ENCODE measurements around the gene MSANTD2. TPM values are rescaled to one million over a fixed set of nuclear protein-coding genes. Genes with fewer than 3 reads are reported as not detected.

Gene MSANTD2
- polyA plus RNA-seq, 2 of the 4 experiments (the other 2 are of a cell fraction), result 5.6 to 6.4 TPM

GRCh38 chr11:124753205-124753604 is 47.0 kb downstream of the MSANTD2 start (continued):
- TF ChIP-seq CHD2 (IDR thresholded peaks at IDR 0.05; ENCODE audit: low read length, partially characterized antibody), result no peak

GRCh38 chr11:124752471-124753102 is 47.6 kb downstream of the MSANTD2 start:
- CTCF ChIA-PET, result interaction anchor here (1.0 to 4.4 kb wide), 7 partner anchors 9 to 108 kb away, joined by 3 to 26 read pairs (median 4); partner anchors contain the start of gene NRGN
- H3K27ac ChIP-seq, result no peak overlapping the region
- no peaks in the 10 kb centered on the region for H3K9me3 ChIP-seq
- FAIRE-seq, result no peak
- WGBS (ENCODE audit: missing lambda C conversion rate), result 85% methylated on average over 10 of the region's 10 CpGs
- no peaks in the 10 kb centered on the region; the same call in 2 of the 3 replicates for H3K4me1 ChIP-seq
- no peak for TF ChIP-seq JUN (IDR thresholded peaks at IDR 0.05)
- H3K4me3 ChIP-seq, result no peak overlapping the region
- no peak for DNase-seq (ENCODE audit: low read depth in 1 of 2, low spot score in 1 of 2)
- ATAC-seq, result no peak
- no peak overlapping the region for H3K4me2 ChIP-seq
- POLR2A ChIA-PET, result no interaction called here

- Histone ChIP-seq H3K4me1 (peaks cover 6% of the 10 kb centered on the region; the same call in 2 of the 3 replicates), H3K27ac (no peak within 1 kb of the TSS), H3K4me3 (no peak within 1 kb of the TSS), H3K4me2 (no peak within 1 kb of the TSS), H3K9me3 (no peaks in the 10 kb centered on the region)
- DNase-seq (ENCODE audit: low read depth in 1 of 2, low spot score in 1 of 2) (no peak), ATAC-seq (no peak), FAIRE-seq (no peak)
- ChIA-PET POLR2A (no interaction called here), CTCF (interaction anchor here (1.0 to 4.4 kb wide), 7 partner anchors 11 to 114 kb away, joined by 3 to 26 read pairs (median 4); partner anchors contain the start of gene NRGN)
- 88% methylated on average over 22 of the region's 42 CpGs for WGBS (ENCODE audit: missing lambda C conversion rate)
- TF ChIP-seq ZC3H11A (IDR thresholded peaks at IDR 0.05), result no peak
- TF ChIP-seq ZFP36 (IDR thresholded peaks at IDR 0.05; ENCODE audit: borderline replicate concordance, partially characterized antibody), result no peak
- no peak for TF ChIP-seq MYC (IDR thresholded peaks at IDR 0.05; ENCODE audit: borderline replicate concordance, low read length)
- TF ChIP-seq KDM5A (IDR thresholded peaks at IDR 0.05), result no peak
- no peak for TF ChIP-seq HOXA7 (CRISPR knock-in tag; IDR thresholded peaks at IDR 0.05)
- no peak for TF ChIP-seq HDAC2 (IDR thresholded peaks at IDR 0.05)
- no peak for TF ChIP-seq POLR2AphosphoS2 (conservative IDR thresholded peaks at IDR 0.05; ENCODE audit: low read length)
- no peak for TF ChIP-seq PBX3 (IDR thresholded peaks at IDR 0.05)
- TF ChIP-seq SREBF2 (IDR thresholded peaks at IDR 0.05), result no peak
- TF ChIP-seq CTCF (IDR thresholded peaks at IDR 0.05), result no peak
- TF ChIP-seq RAD21 (conservative IDR thresholded peaks at IDR 0.05 in 1 of 2, IDR thresholded peaks at IDR 0.05 in 1 of 2), result no peak
- no peak for TF ChIP-seq ESRRA (IDR thresholded peaks at IDR 0.05; ENCODE audit: borderline replicate concordance, low read length)
- TF ChIP-seq HOXB13 (CRISPR knock-in tag; IDR thresholded peaks at IDR 0.05; ENCODE audit: low read depth), result no peak
- no peak for TF ChIP-seq POLR2A (IDR thresholded peaks at IDR 0.05; ENCODE audit: low read length)
- TF ChIP-seq MAFK (IDR thresholded peaks at IDR 0.05; ENCODE audit: partially characterized antibody), result no peak
Measured at GRCh38 chr11:124751741-124752470, 48.3 kb downstream of the MSANTD2 start, which contains the start of gene VSIG2. Gene VSIG2, minus strand, starts transcription at chr11:124752255. Its CDS starts 118 bp downstream, at chr11:124752137.

GRCh38 chr11:124751391-124751740 is 48.8 kb downstream of the MSANTD2 start:
- Histone ChIP-seq H3K4me3 (no peak overlapping the region), H3K4me2 (no peak overlapping the region), H3K4me1 (peaks cover 6% of the 10 kb centered on the region; the same call in 2 of the 3 replicates), H3K27ac (no peak overlapping the region), H3K9me3 (no peaks in the 10 kb centered on the region)
- FAIRE-seq (no peak), ATAC-seq (no peak), DNase-seq (ENCODE audit: low read depth in 1 of 2, low spot score in 1 of 2) (no peak)
- no peak for TF ChIP-seq MYC (IDR thresholded peaks at IDR 0.05; ENCODE audit: borderline replicate concordance, low read length)
- TF ChIP-seq HEYL (CRISPR knock-in tag; IDR thresholded peaks at IDR 0.05), result no peak
- CTCF ChIA-PET, result interaction anchor here (0.9 to 4.4 kb wide), 6 partner anchors 10 to 115 kb away, joined by 3 to 26 read pairs (median 4); partner anchors contain the start of gene NRGN
- POLR2A ChIA-PET, result no interaction called here
- 83% methylated on average over 2 of the region's 11 CpGs for WGBS (ENCODE audit: missing lambda C conversion rate)
